ENCODE results near the gene SAMHD1.

DNA sequence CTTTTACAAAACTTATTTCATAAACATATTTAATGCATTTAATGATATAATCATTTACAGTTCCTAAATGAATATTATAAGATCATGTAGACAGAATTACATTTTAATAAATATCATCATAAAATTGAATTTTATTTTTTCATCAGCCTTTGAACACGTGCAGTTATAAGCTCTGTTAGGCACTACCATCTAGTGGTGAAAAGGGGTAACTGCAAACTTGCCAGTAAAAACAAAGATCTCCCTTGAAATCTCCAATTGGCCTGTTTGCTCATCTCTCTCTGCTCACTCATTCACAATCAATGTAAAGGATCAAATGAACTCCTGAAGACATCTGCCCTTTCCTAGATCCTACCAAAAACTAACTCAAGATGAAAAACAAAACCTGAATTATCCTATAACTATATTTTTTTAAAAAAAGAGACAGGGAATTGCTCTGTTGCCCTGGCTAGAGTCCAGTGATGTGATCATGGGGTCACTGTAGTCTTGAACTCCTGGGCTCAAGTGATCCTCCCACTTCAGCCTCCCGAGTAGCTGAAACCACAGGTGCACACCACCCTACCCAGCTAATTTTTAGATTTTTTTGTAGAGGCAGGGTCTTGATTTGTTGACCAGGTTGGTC is 31.7 kb downstream of the SAMHD1 start:
- TF ChIP-seq, protein P1, sequence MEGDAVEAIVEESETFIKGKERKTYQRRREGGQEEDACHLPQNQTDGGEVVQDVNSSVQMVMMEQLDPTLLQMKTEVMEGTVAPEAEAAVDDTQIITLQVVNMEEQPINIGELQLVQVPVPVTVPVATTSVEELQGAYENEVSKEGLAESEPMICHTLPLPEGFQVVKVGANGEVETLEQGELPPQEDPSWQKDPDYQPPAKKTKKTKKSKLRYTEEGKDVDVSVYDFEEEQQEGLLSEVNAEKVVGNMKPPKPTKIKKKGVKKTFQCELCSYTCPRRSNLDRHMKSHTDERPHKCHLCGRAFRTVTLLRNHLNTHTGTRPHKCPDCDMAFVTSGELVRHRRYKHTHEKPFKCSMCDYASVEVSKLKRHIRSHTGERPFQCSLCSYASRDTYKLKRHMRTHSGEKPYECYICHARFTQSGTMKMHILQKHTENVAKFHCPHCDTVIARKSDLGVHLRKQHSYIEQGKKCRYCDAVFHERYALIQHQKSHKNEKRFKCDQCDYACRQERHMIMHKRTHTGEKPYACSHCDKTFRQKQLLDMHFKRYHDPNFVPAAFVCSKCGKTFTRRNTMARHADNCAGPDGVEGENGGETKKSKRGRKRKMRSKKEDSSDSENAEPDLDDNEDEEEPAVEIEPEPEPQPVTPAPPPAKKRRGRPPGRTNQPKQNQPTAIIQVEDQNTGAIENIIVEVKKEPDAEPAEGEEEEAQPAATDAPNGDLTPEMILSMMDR (IDR thresholded peaks at IDR 0.05), result peak; percentile 72 to 91 (median 87)
- no peak for TF ChIP-seq POLR2A (IDR thresholded peaks at IDR 0.05)

Data from esophagus squamous epithelium (tissue), 4 donors.